ENCODE results near the gene FSHB.

Gene FSHB

GRCh38 chr11:30254307-30255298 is 23.8 kb downstream of the FSHB start:
- Histone ChIP-seq H3K18ac (ENCODE audit: low read length) (no peak overlapping the region), H3K4me1 (ENCODE audit: control insufficient read depth in 1 of 2, insufficient read depth in 2 of 2, low read length in 2 of 2) (no peaks in the 10 kb centered on the region), H3K9ac (ENCODE audit: low read length) (no peak overlapping the region), H2BK5ac (ENCODE audit: low read depth, low read length, poor library complexity) (no peak overlapping the region), H3K23ac (ENCODE audit: low read length) (no peak overlapping the region), H2BK12ac (ENCODE audit: low read length) (no peak overlapping the region), H4K8ac (ENCODE audit: low read depth, low read length) (no peak overlapping the region), H3K4me2 (ENCODE audit: low read length) (no peak overlapping the region), H3K27me3 (ENCODE audit: insufficient read depth, low read length) (no peaks in the 10 kb centered on the region), H2AK5ac (ENCODE audit: low read length) (no peak overlapping the region), H3K27ac (ENCODE audit: low read depth, low read length) (no peak overlapping the region), H3K36me3 (ENCODE audit: control insufficient read depth in 1 of 2, insufficient read depth in 2 of 2, low read length in 2 of 2) (no peaks in the 10 kb centered on the region), H3K4me3 (ENCODE audit: low read depth, low read length) (no peak overlapping the region), H3K79me1 (ENCODE audit: low read length) (no peaks in the 10 kb centered on the region), H2BK120ac (ENCODE audit: insufficient read depth, low read length, poor library complexity) (no peak overlapping the region), H2AFZ (ENCODE audit: insufficient read depth, low read length, poor library complexity) (no peak overlapping the region), H4K91ac (ENCODE audit: low read depth, low read length) (no peak overlapping the region), H3K9me3 (ENCODE audit: insufficient read depth, low read depth, low read length) (no peaks in the 10 kb centered on the region), H3K79me2 (ENCODE audit: control insufficient read depth, insufficient read depth, low read length, poor library complexity) (no peaks in the 10 kb centered on the region), H3K4ac (ENCODE audit: low read depth, low read length) (no peak overlapping the region), H4K12ac (ENCODE audit: low read depth, low read length) (no peak overlapping the region), H3K14ac (ENCODE audit: low read length) (no peak overlapping the region)
- no peak for DNase-seq
- WGBS (ENCODE audit: extremely low coverage, insufficient coverage, insufficient read length) = no CpG with 5 or more reads among the region's 3 CpGs

- Histone ChIP-seq H3K79me2 (ENCODE audit: control insufficient read depth, insufficient read depth, low read length, poor library complexity) (no peaks in the 10 kb centered on the region), H3K4me1 (ENCODE audit: control insufficient read depth in 1 of 2, insufficient read depth in 2 of 2, low read length in 2 of 2) (no peaks in the 10 kb centered on the region), H3K23ac (ENCODE audit: low read length) (no peak overlapping the region), H3K9ac (ENCODE audit: low read length) (no peak overlapping the region), H4K91ac (ENCODE audit: low read depth, low read length) (no peak overlapping the region), H2AK5ac (ENCODE audit: low read length) (no peak overlapping the region), H3K4ac (ENCODE audit: low read depth, low read length) (no peak overlapping the region), H3K4me3 (ENCODE audit: low read depth, low read length) (no peak overlapping the region), H2BK120ac (ENCODE audit: insufficient read depth, low read length, poor library complexity) (no peak overlapping the region), H3K18ac (ENCODE audit: low read length) (no peak overlapping the region), H2BK12ac (ENCODE audit: low read length) (no peak overlapping the region), H3K36me3 (ENCODE audit: control insufficient read depth in 1 of 2, insufficient read depth in 2 of 2, low read length in 2 of 2) (no peaks in the 10 kb centered on the region), H3K79me1 (ENCODE audit: low read length) (no peaks in the 10 kb centered on the region), H2AFZ (ENCODE audit: insufficient read depth, low read length, poor library complexity) (no peak overlapping the region), H3K4me2 (ENCODE audit: low read length) (no peak overlapping the region), H3K14ac (ENCODE audit: low read length) (no peak overlapping the region), H4K12ac (ENCODE audit: low read depth, low read length) (no peak overlapping the region), H4K8ac (ENCODE audit: low read depth, low read length) (no peak overlapping the region), H3K27me3 (ENCODE audit: insufficient read depth, low read length) (no peaks in the 10 kb centered on the region), H3K9me3 (ENCODE audit: insufficient read depth, low read depth, low read length) (no peaks in the 10 kb centered on the region), H2BK5ac (ENCODE audit: low read depth, low read length, poor library complexity) (no peak overlapping the region), H3K27ac (ENCODE audit: low read depth, low read length) (no peak overlapping the region)
- WGBS (ENCODE audit: extremely low coverage, insufficient coverage, insufficient read length) = no CpG with 5 or more reads among the region's 5 CpGs
- no peak for DNase-seq
Observed at GRCh38 chr11:30255637-30256036, 24.8 kb downstream of the FSHB start.

DNA sequence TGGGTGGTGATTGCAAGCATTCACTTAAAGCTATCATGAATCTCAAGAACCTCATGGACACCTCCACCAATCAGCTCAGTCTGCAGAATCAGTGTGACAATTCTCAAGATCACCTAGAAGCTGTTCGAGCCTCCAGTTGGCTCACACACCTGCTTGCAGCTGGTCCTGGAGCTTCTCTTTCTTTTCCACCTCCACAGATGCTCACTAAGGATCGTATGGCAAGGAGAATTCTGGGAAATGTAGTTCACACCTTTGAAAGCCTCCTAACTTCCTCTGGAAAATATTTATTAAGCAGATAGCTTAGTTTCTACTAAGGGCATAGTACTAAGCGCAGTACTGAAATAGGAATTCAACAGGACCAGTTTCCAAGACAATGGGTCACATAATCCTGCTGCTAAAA is 26.2 kb downstream of the FSHB start:
- Histone ChIP-seq H2AK5ac (ENCODE audit: low read length) (no peak overlapping the region), H3K79me1 (ENCODE audit: low read length) (no peaks in the 10 kb centered on the region), H3K36me3 (ENCODE audit: control insufficient read depth in 1 of 2, insufficient read depth in 2 of 2, low read length in 2 of 2) (no peaks in the 10 kb centered on the region), H3K4me2 (ENCODE audit: low read length) (no peak overlapping the region), H3K27ac (ENCODE audit: low read depth, low read length) (no peak overlapping the region), H3K4ac (ENCODE audit: low read depth, low read length) (no peak overlapping the region), H3K18ac (ENCODE audit: low read length) (no peak overlapping the region), H3K4me1 (ENCODE audit: control insufficient read depth in 1 of 2, insufficient read depth in 2 of 2, low read length in 2 of 2) (no peaks in the 10 kb centered on the region), H2BK12ac (ENCODE audit: low read length) (no peak overlapping the region), H4K12ac (ENCODE audit: low read depth, low read length) (no peak overlapping the region), H4K8ac (ENCODE audit: low read depth, low read length) (no peak overlapping the region), H3K27me3 (ENCODE audit: insufficient read depth, low read length) (no peaks in the 10 kb centered on the region), H2AFZ (ENCODE audit: insufficient read depth, low read length, poor library complexity) (no peak overlapping the region), H4K91ac (ENCODE audit: low read depth, low read length) (no peak overlapping the region), H3K23ac (ENCODE audit: low read length) (no peak overlapping the region), H3K79me2 (ENCODE audit: control insufficient read depth, insufficient read depth, low read length, poor library complexity) (no peaks in the 10 kb centered on the region), H2BK5ac (ENCODE audit: low read depth, low read length, poor library complexity) (no peak overlapping the region), H2BK120ac (ENCODE audit: insufficient read depth, low read length, poor library complexity) (no peak overlapping the region), H3K4me3 (ENCODE audit: low read depth, low read length) (no peak overlapping the region), H3K9me3 (ENCODE audit: insufficient read depth, low read depth, low read length) (no peaks in the 10 kb centered on the region), H3K9ac (ENCODE audit: low read length) (no peak overlapping the region), H3K14ac (ENCODE audit: low read length) (no peak overlapping the region)
- DNase-seq = no peak
- no CpG with 5 or more reads among the region's 3 CpGs for WGBS (ENCODE audit: extremely low coverage, insufficient coverage, insufficient read length)

GRCh38 chr11:30258679-30259078 is 27.9 kb downstream of the FSHB start:
- WGBS (ENCODE audit: extremely low coverage, insufficient coverage, insufficient read length) = no CpG with 5 or more reads among the region's 1 CpG
- Histone ChIP-seq H2BK12ac (ENCODE audit: low read length) (no peak overlapping the region), H3K9ac (ENCODE audit: low read length) (no peak overlapping the region), H2BK5ac (ENCODE audit: low read depth, low read length, poor library complexity) (no peak overlapping the region), H3K36me3 (ENCODE audit: control insufficient read depth in 1 of 2, insufficient read depth in 2 of 2, low read length in 2 of 2) (no peaks in the 10 kb centered on the region), H3K23ac (ENCODE audit: low read length) (no peak overlapping the region), H3K4me1 (ENCODE audit: control insufficient read depth in 1 of 2, insufficient read depth in 2 of 2, low read length in 2 of 2) (no peaks in the 10 kb centered on the region), H3K4me3 (ENCODE audit: low read depth, low read length) (no peak overlapping the region), H3K14ac (ENCODE audit: low read length) (no peak overlapping the region), H3K79me2 (ENCODE audit: control insufficient read depth, insufficient read depth, low read length, poor library complexity) (no peaks in the 10 kb centered on the region), H3K27me3 (ENCODE audit: insufficient read depth, low read length) (no peaks in the 10 kb centered on the region), H4K12ac (ENCODE audit: low read depth, low read length) (no peak overlapping the region), H2BK120ac (ENCODE audit: insufficient read depth, low read length, poor library complexity) (no peak overlapping the region), H4K8ac (ENCODE audit: low read depth, low read length) (no peak overlapping the region), H3K4ac (ENCODE audit: low read depth, low read length) (no peak overlapping the region), H3K9me3 (ENCODE audit: insufficient read depth, low read depth, low read length) (no peaks in the 10 kb centered on the region), H2AFZ (ENCODE audit: insufficient read depth, low read length, poor library complexity) (no peak overlapping the region), H4K91ac (ENCODE audit: low read depth, low read length) (no peak overlapping the region), H2AK5ac (ENCODE audit: low read length) (no peak overlapping the region), H3K27ac (ENCODE audit: low read depth, low read length) (no peak overlapping the region), H3K4me2 (ENCODE audit: low read length) (no peak overlapping the region), H3K18ac (ENCODE audit: low read length) (no peak overlapping the region), H3K79me1 (ENCODE audit: low read length) (no peaks in the 10 kb centered on the region)
- no peak for DNase-seq

Measured in trophoblast cell (in vitro differentiated cells and primary cell).